Measurements from ENCODE around the gene LRRC8E. TPM values are rescaled to one million over a fixed set of nuclear protein-coding genes. Genes with fewer than 3 reads are reported as not detected.

Gene LRRC8E
- total RNA-seq, 4 donors from 2014 or later, result 0.79 to 1.5 TPM; not detected in 2

DNA sequence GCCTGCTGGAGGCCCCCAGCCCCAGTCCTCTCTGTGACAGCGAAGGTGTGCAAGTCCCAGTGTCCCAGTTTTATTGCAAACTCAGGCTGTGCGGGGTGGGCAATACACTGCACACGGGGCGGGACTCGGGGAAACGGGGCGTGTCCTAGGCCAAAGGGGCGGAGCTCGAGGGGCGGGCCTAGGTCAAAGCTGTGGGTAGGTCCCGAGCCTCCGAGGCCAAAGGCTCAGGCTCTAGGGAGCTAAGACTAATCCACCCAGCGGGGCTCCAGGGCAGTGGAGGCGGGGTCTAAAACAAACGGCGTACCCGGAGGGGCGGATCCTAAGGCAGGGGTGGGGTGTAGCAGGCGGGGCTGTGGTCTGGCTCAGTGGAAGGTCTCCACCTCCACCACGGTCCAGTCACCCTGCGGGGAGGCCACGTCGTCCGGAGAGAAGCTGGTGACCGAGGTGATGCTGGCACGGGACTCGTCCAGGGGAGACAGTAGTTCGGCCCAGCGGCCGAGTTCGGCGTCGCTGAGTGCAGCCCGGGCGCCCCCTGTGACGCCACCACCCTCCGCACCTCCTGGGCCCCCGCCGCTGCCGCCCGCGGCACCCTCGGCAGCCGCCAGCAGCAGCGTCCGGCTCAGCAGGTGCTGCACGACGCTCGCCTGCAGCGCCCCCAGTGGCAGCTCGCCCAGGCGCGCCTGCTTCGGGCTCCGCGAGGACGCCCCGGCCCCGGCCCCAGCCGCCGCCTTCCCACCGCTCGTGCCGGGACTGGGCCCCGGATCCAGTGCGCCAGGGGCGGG, 19.4 kb upstream of the LRRC8E start:
- DNase-seq, result peak; percentile 83
- Histone ChIP-seq H3K27ac (peak overlapping the region; percentile 28 to 82 (median 68)), H3K4me3 (peak overlapping the region; percentile 18 to 47 (median 32)), H3K4me1 (peaks cover 15 to 43% (median 38%) of the 10 kb centered on the region in 4 donors), H3K9me3 (no peaks in the 10 kb centered on the region), H3K36me3 (no peaks in the 10 kb centered on the region), H3K27me3 (peaks cover 65% of the 10 kb centered on the region)
- in situ Hi-C loops (cut with MboI; ENCODE audit: low pct_ligation_motif_present in 1 of 4, low pct_unique_long_range_greater_than_20kb in 1 of 4, low sequenced_read_pairs in 3 of 4), result no loop called here
- TF ChIP-seq CTCF (IDR thresholded peaks at IDR 0.05) (peak in 4 of 5 experiments; percentile 69 to 93 (median 78)), EP300 (IDR thresholded peaks at IDR 0.05; ENCODE audit: low read depth) (no peak), POLR2A (IDR thresholded peaks at IDR 0.05) (no peak)
- intact Hi-C loops (cut with DNase I; ENCODE audit: low total_unique reads), result no loop called here
- WGBS, 2 donors (ENCODE audit: low coverage in 1 of 2), result 2% methylated on average over 30 of the region's 67 CpGs; no CpG with 5 or more reads in 1 of the 2 donors

- intact Hi-C loops (cut with DNase I; ENCODE audit: low total_unique reads), result no loop called here
- Histone ChIP-seq H3K4me1 (peaks cover 18 to 48% (median 42%) of the 10 kb centered on the region in 4 donors), H3K9me3 (no peaks in the 10 kb centered on the region), H3K27ac (peak overlapping the region; percentile 28 to 82 (median 68)), H3K36me3 (no peaks in the 10 kb centered on the region), H3K27me3 (peaks cover 65% of the 10 kb centered on the region), H3K4me3 (peak overlapping the region; percentile 18 to 47 (median 32))
- in situ Hi-C loops (cut with MboI; ENCODE audit: low pct_ligation_motif_present in 1 of 4, low pct_unique_long_range_greater_than_20kb in 1 of 4, low sequenced_read_pairs in 3 of 4), result no loop called here
- DNase-seq, result peak; percentile 79
- WGBS, 2 donors (ENCODE audit: low coverage in 1 of 2), result 16% methylated on average over 22 of the region's 47 CpGs; no CpG with 5 or more reads in 1 of the 2 donors
- no peak for TF ChIP-seq EP300 (IDR thresholded peaks at IDR 0.05; ENCODE audit: low read depth)
- no peak for TF ChIP-seq POLR2AphosphoS5 (IDR thresholded peaks at IDR 0.05)
- TF ChIP-seq CTCF (IDR thresholded peaks at IDR 0.05), result peak in 2 of 5 experiments; percentile 22 to 51
- TF ChIP-seq POLR2A (IDR thresholded peaks at IDR 0.05), result no peak
Measured at GRCh38 chr19:7869453-7869909, 18.8 kb upstream of the LRRC8E start.

DNA sequence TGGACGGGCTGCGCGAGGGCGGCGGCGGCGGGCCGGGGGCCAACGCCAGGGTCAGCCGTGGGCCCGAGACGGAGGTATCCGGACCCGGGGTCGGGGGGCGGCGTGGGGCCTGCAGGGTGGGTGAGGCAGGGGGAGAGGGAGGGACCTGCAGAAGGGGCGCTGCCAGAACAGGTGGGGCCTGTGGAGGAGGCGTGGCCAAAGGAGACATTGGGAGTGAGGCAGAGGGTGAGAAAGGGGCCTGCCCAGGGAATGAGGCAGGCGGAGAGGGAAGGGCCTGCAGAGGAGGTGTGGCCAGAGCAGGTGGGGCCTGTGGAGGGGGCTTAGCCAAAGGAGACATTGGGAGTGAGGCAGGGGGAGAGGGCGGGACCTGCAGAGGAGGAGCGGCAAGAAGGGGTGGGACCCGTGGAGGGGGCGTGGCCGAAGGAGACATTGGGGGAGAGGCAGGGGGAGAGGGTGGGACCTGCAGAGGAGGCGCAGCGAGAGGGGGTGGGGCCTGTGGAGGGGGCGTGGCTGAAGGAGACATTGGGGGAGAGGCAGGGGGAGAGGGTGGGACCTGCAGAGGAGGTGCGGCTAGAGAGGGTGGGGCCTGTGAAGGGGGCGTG, 18.3 kb upstream of the LRRC8E start:
- 30% methylated on average over 30 of the region's 30 CpGs; no CpG with 5 or more reads in 1 of the 2 donors for WGBS, 2 donors (ENCODE audit: low coverage in 1 of 2)
- intact Hi-C loops (cut with DNase I; ENCODE audit: low total_unique reads), result loop anchor here (5.0 kb wide), 1 partner anchor 1408 kb away; the partner anchor contains the start of gene CRB3
- no peaks in the 10 kb centered on the region for H3K36me3 ChIP-seq
- peak overlapping the region; percentile 28 to 82 (median 68) for H3K27ac ChIP-seq
- DNase-seq, result peak; percentile 63
- in situ Hi-C loops (cut with MboI; ENCODE audit: low pct_ligation_motif_present in 1 of 4, low pct_unique_long_range_greater_than_20kb in 1 of 4, low sequenced_read_pairs in 3 of 4), result no loop called here
- peaks cover 65% of the 10 kb centered on the region for H3K27me3 ChIP-seq
- no peaks in the 10 kb centered on the region for H3K9me3 ChIP-seq
- H3K4me3 ChIP-seq, result peak overlapping the region in 3 of 4 donors; percentile 18 to 47 (median 42)
- peaks cover 18 to 51% (median 45%) of the 10 kb centered on the region in 4 donors for H3K4me1 ChIP-seq
- TF ChIP-seq CTCF (IDR thresholded peaks at IDR 0.05) (no peak), POLR2A (IDR thresholded peaks at IDR 0.05) (no peak), EP300 (IDR thresholded peaks at IDR 0.05; ENCODE audit: low read depth) (no peak), POLR2AphosphoS5 (IDR thresholded peaks at IDR 0.05) (no peak)
